GF-D8 (cell line): Measurements from ENCODE around the gene DSPP.
"Not testable (repeated sequence)": the region's sequence is repeated elsewhere in the genome, so short reads cannot be mapped to it uniquely, and the experiment has no call there.

Experiments used
- DNase-seq: peaks from one replicate; lab custom pipeline; 2025; lab: John Stamatoyannopoulos, UW

Gene DSPP

DNA sequence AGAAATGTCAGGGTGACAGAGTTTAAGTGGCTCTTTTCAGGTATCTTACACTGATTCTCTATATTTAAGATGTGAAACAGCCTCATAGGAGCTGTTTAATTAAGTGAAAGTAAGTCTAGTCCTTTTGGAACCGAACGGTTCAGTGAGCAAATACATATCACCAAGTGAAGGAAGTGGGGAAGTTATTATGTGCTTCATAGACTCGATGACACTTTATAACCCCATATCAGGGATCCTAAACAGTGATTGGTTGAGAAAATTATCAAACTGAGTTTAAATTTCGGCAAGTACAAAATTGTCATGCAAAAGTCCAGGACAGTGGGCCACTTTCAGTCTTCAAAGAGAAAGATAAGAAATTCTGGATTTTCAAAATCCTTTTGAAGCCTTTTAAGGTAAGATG, at the start of gene DSPP:
Gene DSPP (plus strand): TSS at position 301 of the 400 bp plus-strand sequence. CDS start 2,380 bp downstream, outside the sequence.
- DNase-seq: no peak

DNA sequence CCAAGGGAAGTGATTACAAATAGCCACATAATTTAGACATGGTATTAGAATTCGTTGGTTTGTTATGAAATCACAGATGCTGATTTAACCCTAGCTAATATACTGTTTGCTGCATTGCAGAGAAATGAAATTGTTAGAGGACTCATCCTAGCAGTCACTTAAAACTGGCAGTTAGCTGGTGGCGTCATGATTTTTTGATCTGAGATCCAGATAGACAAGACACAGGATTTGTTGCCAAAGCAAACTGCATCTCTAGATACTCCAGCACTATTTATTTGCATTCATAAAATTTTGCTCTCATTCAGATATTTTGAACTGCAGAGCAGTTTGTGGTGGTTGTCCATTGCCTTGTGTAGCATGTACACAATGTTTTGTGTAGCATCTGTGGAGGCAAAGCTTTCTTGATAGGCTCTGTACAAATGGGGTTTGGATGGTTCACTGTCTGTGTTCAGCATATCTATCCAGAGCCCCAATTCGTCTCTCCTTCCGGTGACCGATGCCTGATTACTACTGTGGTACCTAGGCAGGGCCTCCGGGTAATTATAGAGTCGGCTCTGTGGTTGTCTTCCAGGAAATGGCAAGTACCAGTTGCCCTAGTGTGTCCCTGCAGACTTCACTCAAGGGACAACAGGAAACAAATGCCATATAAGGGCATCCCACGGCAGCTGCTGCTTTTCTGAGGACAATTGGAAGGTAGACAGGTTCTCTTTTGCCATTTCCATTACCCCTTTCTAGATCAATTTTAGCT, 49.1 kb upstream of the DSPP start:
- no peak for DNase-seq

- no peak for DNase-seq
Observed at GRCh38 chr4:87560802-87561201, 47.5 kb upstream of the DSPP start.

DNA sequence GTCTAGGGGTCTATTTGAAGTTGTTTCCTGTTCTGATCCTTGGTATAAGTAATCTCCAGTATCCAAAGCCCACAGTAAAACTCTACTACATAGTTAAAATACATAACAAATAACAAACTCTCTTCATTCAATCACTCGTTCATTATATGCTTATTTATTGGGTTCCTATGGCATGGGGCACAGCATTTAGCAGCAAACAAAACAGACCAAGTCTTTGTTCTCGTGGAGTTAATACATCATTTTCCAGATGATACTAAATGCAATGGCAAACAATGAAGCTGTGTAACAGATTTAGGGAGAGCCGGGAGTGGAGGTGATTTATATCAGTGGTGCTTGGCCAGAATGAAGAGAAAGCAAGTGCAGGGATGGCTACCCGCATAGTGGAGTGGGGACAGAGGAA, 42.6 kb upstream of the DSPP start:
- DNase-seq: no peak

GRCh38 chr4:87566276-87566675, 42.1 kb upstream of the DSPP start:
- DNase-seq: no peak

DNA sequence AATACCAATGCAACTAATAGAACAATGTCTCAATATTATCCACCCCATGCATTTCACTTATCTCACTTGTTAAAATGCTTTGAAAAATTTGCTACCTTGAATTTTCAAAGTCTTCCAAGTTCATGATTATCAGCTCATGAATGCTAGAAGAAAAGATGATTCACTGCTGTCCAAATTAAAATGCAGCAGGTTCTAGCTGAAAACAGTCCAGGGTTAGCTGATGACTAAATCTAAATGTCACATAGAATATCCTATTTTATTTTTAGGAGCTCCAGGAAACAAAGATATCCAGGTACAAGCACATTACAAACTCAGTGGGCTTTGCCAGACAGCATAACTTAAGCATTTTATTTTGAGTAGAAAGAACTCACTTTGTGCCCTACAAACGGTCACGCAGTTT, 41.1 kb upstream of the DSPP start:
- DNase-seq: no peak

DNA sequence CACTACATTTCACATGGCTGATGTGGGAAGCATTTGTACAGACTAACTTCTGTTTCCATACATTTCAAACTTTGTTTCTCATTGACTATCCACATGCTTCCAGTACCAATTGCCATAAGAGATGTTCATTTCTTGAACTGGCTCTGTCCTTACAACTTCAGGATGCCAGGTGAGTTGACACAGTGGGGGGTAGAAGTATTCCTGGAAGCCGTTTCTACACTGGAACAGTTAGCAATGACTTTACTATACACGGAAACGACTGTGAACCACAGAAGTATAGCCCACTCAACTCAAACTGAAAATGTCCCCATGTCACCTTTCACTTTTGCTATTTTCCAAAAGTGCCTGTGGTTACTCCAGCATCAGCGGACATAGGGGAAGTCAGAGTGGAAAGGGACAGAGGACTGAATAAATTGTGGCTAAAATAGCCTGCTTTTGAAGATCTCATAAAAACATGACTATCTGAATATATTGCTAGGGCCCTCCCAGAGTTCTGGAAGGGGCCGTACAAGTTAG, 38.0 kb upstream of the DSPP start:
- no peak for DNase-seq

- DNase-seq: not testable (repeated sequence)
Observed at GRCh38 chr4:87574376-87574775, 34.0 kb upstream of the DSPP start.

- no peak for DNase-seq
Observed at GRCh38 chr4:87574996-87575395, 33.3 kb upstream of the DSPP start.

GRCh38 chr4:87575408-87575807, 32.9 kb upstream of the DSPP start:
- no peak for DNase-seq

- DNase-seq: no peak
Observed at GRCh38 chr4:87575983-87576382, 32.3 kb upstream of the DSPP start.

- no peak for DNase-seq
Observed at GRCh38 chr4:87579478-87579877, 28.9 kb upstream of the DSPP start.

- no peak for DNase-seq
Observed at GRCh38 chr4:87580057-87580456, 28.3 kb upstream of the DSPP start.

- DNase-seq: no peak
Observed at GRCh38 chr4:87584222-87584908, 24.0 kb upstream of the DSPP start.

DNA sequence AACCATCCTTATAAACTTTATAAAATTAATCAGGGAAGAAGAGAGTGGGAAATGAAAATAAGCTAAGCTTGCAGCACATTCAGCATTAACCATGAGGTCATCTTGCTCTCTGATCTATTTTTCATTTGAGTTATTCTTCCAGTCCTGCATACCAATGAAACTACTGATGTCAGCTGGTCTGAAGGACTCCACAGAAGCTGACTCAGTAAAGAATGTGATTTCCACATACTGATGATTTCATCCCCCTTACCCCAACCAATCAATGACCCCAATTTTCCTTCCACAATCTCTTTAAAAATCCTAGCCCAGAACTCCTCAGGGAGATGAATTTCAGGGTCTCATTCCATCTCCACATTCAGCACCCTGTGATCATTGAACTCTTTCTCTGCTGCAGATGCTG, 18.8 kb upstream of the DSPP start:
- no peak for DNase-seq

DNA sequence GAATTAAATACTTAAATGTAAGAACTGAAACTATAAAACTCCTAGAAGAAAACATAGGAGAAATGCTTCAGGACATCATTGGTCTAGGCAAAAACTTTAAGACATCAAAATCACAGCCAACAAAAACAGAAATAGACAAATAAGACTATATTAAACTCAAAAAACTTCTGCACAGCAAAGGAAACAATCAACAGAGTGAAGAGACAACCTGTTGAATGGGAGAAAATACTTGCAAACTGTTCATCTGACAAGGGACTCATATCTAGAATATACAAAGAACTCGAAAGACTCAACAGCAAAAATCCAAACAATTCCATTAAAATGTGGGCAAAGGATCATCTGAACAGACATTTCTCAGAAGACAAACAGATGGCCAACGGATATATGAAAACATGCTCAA, 16.2 kb upstream of the DSPP start:
- DNase-seq: no peak

GRCh38 chr4:87601361-87601760, 7.0 kb upstream of the DSPP start:
- DNase-seq: no peak

- DNase-seq: no peak
Observed at GRCh38 chr4:87614292-87614890, 6.1 kb downstream of the DSPP start.

DNA sequence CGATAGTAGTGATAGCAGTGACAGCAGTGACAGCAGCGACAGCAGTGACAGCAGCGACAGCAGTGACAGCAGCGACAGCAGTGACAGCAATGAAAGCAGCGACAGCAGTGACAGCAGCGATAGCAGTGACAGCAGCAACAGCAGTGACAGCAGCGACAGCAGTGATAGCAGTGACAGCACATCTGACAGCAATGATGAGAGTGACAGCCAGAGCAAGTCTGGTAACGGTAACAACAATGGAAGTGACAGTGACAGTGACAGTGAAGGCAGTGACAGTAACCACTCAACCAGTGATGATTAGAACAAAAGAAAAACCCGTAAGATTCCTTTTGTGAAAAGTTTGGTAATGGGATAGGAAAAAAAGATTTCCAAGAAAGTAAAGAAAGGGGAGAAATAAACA, 7.9 kb downstream of the DSPP start:
- DNase-seq: no peak

- no peak for DNase-seq
Observed at GRCh38 chr4:87620086-87620485, 11.8 kb downstream of the DSPP start.

GRCh38 chr4:87620491-87620890, 12.2 kb downstream of the DSPP start:
- DNase-seq: no peak

DNA sequence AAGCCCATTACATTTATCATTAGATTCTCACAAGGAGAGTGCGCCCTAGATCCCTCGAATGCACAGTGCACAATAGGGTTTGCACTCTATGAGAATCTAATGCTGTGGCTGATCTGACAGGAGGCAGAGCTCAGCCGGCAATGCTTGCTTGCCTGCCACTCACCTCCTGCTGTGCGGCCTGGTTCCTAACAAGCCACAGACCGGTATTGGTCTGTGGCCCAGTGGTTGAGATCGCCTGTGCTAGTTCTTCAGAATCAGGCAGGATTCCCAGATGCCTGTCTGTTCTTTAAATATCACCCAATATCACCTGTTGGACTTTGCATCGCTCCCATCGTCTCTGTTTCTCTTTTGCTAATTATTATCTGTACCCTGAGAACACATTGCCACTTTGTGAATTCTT, 14.0 kb downstream of the DSPP start:
- DNase-seq: no peak

GRCh38 chr4:87624698-87625097, 16.4 kb downstream of the DSPP start:
- DNase-seq: no peak
